ENCODE results near the gene MTRF1L.
"Not testable (repeated sequence)": the region's sequence is repeated elsewhere in the genome, so short reads cannot be mapped to it uniquely, and the experiment has no call there.

The MTRF1L gene

DNA sequence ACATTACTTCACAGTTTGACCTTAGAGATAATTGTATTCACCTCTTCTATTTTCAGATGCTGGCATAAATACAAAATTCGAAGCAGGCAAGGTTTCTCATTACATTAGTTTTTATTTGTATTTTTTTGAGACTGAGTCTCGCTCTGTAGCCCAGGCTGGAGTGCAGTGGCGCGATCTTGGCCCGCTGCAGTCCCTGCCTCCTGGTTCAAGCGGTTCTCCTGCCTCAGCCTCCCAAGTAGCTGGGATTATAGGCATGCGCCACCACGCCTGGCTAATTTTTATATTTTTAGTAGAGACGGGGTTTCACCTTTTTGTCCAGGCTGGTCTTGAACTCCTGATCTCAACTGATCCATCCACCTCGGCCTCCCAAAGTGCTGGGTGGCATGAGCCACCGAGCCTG, 17.2 kb downstream of the MTRF1L start:
- H3K4me1 Mint-ChIP-seq, result peaks cover 50% of the 10 kb centered on the region
- ATAC-seq, H3K27me3 Mint-ChIP-seq, H3K9me3 Mint-ChIP-seq, DNase-seq: not testable (repeated sequence)
- H3K36me3 Mint-ChIP-seq (ENCODE audit: low read depth), result peaks cover 42% of the 10 kb centered on the region
- H3K4me3 Mint-ChIP-seq, result peak overlapping the region; percentile 93
- peak overlapping the region; percentile 98 for H3K27ac Mint-ChIP-seq

GRCh38 chr6:152984513-152984872, 18.0 kb downstream of the MTRF1L start:
- no peak for ATAC-seq
- Mint-ChIP-seq H3K27ac (peak overlapping the region; percentile 98), H3K27me3 (peaks cover 4% of the 10 kb centered on the region)

GRCh38 chr6:152983637-152984512, 18.6 kb downstream of the MTRF1L start:
- no peaks in the 10 kb centered on the region for H3K9me3 Mint-ChIP-seq
- peaks cover 59% of the 10 kb centered on the region for H3K4me1 Mint-ChIP-seq
- DNase-seq, result peak; percentile 97
- H3K4me3 Mint-ChIP-seq, result peak overlapping the region; percentile 93
- H3K27ac Mint-ChIP-seq, result peak overlapping the region; percentile 98
- peak; percentile 48 for ATAC-seq
- H3K36me3 Mint-ChIP-seq (ENCODE audit: low read depth), result peaks cover 42% of the 10 kb centered on the region
- peaks cover 4% of the 10 kb centered on the region for H3K27me3 Mint-ChIP-seq

More at GRCh38 chr6:152984513-152984872, 18.0 kb downstream of the MTRF1L start:
- Mint-ChIP-seq H3K9me3 (no peaks in the 10 kb centered on the region), H3K4me3 (peak overlapping the region; percentile 93), H3K36me3 (ENCODE audit: low read depth) (peaks cover 39% of the 10 kb centered on the region), H3K4me1 (peaks cover 54% of the 10 kb centered on the region)
- DNase-seq, result no peak

GRCh38 chr6:152982904-152983636, 19.4 kb downstream of the MTRF1L start, which contains the start of gene FBXO5:
Gene FBXO5, minus strand, starts transcription at chr6:152983041. Its CDS starts 82 bp downstream, at chr6:152982959.
- Mint-ChIP-seq H3K4me3 (peak within 1 kb of the TSS; percentile 93), H3K27me3 (peaks cover 4% of the 10 kb centered on the region), H3K27ac (peak within 1 kb of the TSS; percentile 98), H3K4me1 (peaks cover 65% of the 10 kb centered on the region), H3K9me3 (no peaks in the 10 kb centered on the region), H3K36me3 (ENCODE audit: low read depth) (peaks cover 49% of the 10 kb centered on the region)
- DNase-seq, result peak; percentile 97
- ATAC-seq, result peak; percentile 90

- Mint-ChIP-seq H3K27me3 (peaks cover 4% of the 10 kb centered on the region), H3K9me3 (no peaks in the 10 kb centered on the region), H3K4me3 (peak overlapping the region; percentile 93), H3K36me3 (ENCODE audit: low read depth) (peaks cover 57% of the 10 kb centered on the region), H3K4me1 (peaks cover 72% of the 10 kb centered on the region), H3K27ac (peak overlapping the region; percentile 98)
- DNase-seq (peak; percentile 48), ATAC-seq (no peak)
Measured at GRCh38 chr6:152981989-152982903, 20.3 kb downstream of the MTRF1L start.

GRCh38 chr6:152981219-152981618, 21.3 kb downstream of the MTRF1L start:
- H3K27ac Mint-ChIP-seq, result peak overlapping the region; percentile 30
- ATAC-seq (no peak), DNase-seq (no peak)
- peaks cover 74% of the 10 kb centered on the region for H3K4me1 Mint-ChIP-seq
- peak overlapping the region; percentile 93 for H3K4me3 Mint-ChIP-seq
- H3K9me3 Mint-ChIP-seq, result no peaks in the 10 kb centered on the region
- peaks cover 60% of the 10 kb centered on the region for H3K36me3 Mint-ChIP-seq (ENCODE audit: low read depth)
- H3K27me3 Mint-ChIP-seq, result peaks cover 4% of the 10 kb centered on the region

- DNase-seq (no peak), ATAC-seq (no peak)
- H3K27ac Mint-ChIP-seq, result peak overlapping the region; percentile 30
- no peaks in the 10 kb centered on the region for H3K9me3 Mint-ChIP-seq
- H3K36me3 Mint-ChIP-seq (ENCODE audit: low read depth), result peaks cover 64% of the 10 kb centered on the region
- peaks cover 74% of the 10 kb centered on the region for H3K4me1 Mint-ChIP-seq
- peaks cover 4% of the 10 kb centered on the region for H3K27me3 Mint-ChIP-seq
- peak overlapping the region; percentile 93 for H3K4me3 Mint-ChIP-seq
Measured at GRCh38 chr6:152980656-152981055, 21.9 kb downstream of the MTRF1L start.

DNA sequence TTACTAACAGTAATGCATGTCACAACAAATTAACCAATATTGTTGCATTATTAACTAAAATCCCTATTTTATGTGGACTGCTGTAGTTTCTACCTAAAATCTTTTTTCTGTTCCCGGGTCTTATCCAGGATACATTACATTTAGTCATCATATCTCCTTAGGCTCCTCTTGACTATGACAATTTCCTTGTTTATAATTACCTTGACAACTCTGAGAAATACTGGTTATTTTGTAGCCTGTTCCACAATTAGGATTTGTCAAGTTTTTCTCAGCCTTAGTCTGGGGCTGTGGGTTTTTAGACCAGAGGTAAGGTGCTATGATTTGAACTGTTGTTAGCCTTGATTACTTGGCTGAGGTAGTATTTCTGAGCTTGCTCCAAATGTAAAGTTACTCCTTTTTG, 23.4 kb downstream of the MTRF1L start:
- DNase-seq, result no peak
- Mint-ChIP-seq H3K4me1 (peaks cover 75% of the 10 kb centered on the region), H3K9me3 (no peaks in the 10 kb centered on the region), H3K36me3 (ENCODE audit: low read depth) (peaks cover 74% of the 10 kb centered on the region), H3K4me3 (no peak overlapping the region), H3K27me3 (peaks cover 4% of the 10 kb centered on the region), H3K27ac (no peak overlapping the region)
- no peak for ATAC-seq

DNA sequence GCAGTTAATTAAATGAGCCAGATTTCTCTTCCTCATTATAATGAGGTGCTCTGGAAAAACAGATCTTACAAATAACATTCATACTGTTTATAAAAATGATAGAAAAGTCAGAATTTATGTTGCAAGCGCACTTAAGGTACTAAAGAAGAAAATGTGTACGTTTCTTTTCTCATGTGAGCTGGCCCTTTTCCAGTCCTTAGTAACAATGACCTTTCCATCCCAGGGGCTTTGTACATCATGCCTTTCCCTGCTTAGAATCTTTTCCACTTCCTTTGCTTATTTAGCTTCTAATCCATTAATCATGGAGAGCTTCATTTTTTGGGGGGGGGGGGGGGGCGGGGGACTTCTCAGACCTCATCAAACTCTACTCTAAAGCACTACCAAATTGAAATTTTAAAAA, 24.5 kb downstream of the MTRF1L start:
- Mint-ChIP-seq H3K27ac (no peak overlapping the region), H3K36me3 (ENCODE audit: low read depth) (peaks cover 77% of the 10 kb centered on the region), H3K4me3 (no peak overlapping the region), H3K4me1 (peaks cover 73% of the 10 kb centered on the region), H3K9me3 (no peaks in the 10 kb centered on the region), H3K27me3 (no peaks in the 10 kb centered on the region)
- ATAC-seq (no peak), DNase-seq (no peak)

GRCh38 chr6:152977556-152977955, 25.0 kb downstream of the MTRF1L start:
- H3K27me3 Mint-ChIP-seq, result no peaks in the 10 kb centered on the region
- no peaks in the 10 kb centered on the region for H3K9me3 Mint-ChIP-seq
- no peak overlapping the region for H3K4me3 Mint-ChIP-seq
- peaks cover 73% of the 10 kb centered on the region for H3K4me1 Mint-ChIP-seq
- no peak for ATAC-seq
- H3K27ac Mint-ChIP-seq, result no peak overlapping the region
- no peak for DNase-seq
- H3K36me3 Mint-ChIP-seq (ENCODE audit: low read depth), result peaks cover 82% of the 10 kb centered on the region

DNA sequence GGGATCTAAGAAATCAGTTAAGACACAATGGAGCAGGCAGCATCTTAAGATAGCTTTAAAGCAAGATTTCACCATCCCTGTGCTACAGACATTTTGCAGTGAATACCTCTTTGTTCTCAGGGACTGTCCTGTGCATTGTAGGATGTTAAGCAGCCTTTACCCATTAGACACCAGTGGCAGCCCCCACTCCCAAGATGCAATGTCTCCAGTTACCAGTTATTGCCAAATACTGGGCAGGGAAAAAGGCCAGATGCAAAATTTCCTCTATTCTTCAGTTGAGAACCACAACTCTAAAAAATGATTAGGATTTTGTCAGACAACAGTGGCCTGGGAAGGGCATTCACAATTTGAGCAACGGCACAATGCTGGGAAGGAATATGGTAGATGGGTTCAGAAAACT, 25.8 kb downstream of the MTRF1L start:
- DNase-seq, result no peak
- H3K4me1 Mint-ChIP-seq, result peaks cover 70% of the 10 kb centered on the region
- no peak for ATAC-seq
- H3K27me3 Mint-ChIP-seq, result no peaks in the 10 kb centered on the region
- H3K9me3 Mint-ChIP-seq, result no peaks in the 10 kb centered on the region
- H3K27ac Mint-ChIP-seq, result no peak overlapping the region
- peak overlapping the region; percentile 21 for H3K4me3 Mint-ChIP-seq
- H3K36me3 Mint-ChIP-seq (ENCODE audit: low read depth), result peaks cover 86% of the 10 kb centered on the region

GRCh38 chr6:152975204-152975915, 27.1 kb downstream of the MTRF1L start:
- Mint-ChIP-seq H3K27me3 (no peaks in the 10 kb centered on the region), H3K4me3 (peak overlapping the region; percentile 30), H3K27ac (no peak overlapping the region), H3K9me3 (peaks cover 8% of the 10 kb centered on the region), H3K4me1 (peaks cover 58% of the 10 kb centered on the region), H3K36me3 (ENCODE audit: low read depth) (peaks cover 85% of the 10 kb centered on the region)
- DNase-seq (no peak), ATAC-seq (peak; percentile 46)

DNA sequence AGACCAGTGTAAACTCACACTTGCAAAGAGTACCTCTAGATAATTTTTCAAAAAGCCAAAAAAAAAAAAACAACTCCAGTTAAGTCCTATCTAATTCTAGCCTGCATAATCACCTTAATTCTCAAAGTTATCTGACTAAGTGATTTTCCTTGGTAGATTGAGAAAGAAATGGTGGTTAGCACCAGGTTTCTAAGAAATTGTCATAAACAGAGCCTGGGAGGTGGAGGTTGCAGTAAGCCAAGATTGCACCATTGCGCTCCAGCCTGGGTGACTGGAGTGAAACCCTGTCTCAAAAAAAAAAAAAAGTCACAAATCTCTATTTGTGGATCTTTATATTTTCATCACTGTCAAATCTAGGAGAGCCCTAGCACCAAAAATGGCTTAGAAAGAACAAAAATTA, 28.6 kb downstream of the MTRF1L start:
- Mint-ChIP-seq H3K4me3 (no peak overlapping the region), H3K27ac (no peak overlapping the region), H3K9me3 (peaks cover 15% of the 10 kb centered on the region), H3K36me3 (ENCODE audit: low read depth) (peaks cover 91% of the 10 kb centered on the region), H3K4me1 (peaks cover 44% of the 10 kb centered on the region), H3K27me3 (no peaks in the 10 kb centered on the region)
- no peak for ATAC-seq
- no peak for DNase-seq
